ENCODE results near the gene UGT1A8. TPM values are rescaled to one million over a fixed set of nuclear protein-coding genes. Genes with fewer than 3 reads are reported as not detected.
A peak's percentile ranks its signal among the peaks of the same experiment; 100 is the strongest.
"Not testable (repeated sequence)": the region's sequence is repeated elsewhere in the genome, so short reads cannot be mapped to it uniquely, and the experiment has no call there.

Gene UGT1A8
- total RNA-seq = 10 to 100 TPM; 15.9 to 16.8 TPM

GRCh38 chr2:233617476-233617875, at the start of gene UGT1A8:
Gene UGT1A8, plus strand, starts transcription at chr2:233617633. Its CDS starts 75 bp downstream, at chr2:233617708.
- H3K36me3 ChIP-seq; H3K9me3 ChIP-seq; H3K27me3 ChIP-seq; H3K4me1 ChIP-seq; intact Hi-C loops (cut with DNase I); H3K9ac ChIP-seq (ENCODE audit: low read depth in 2 of 2, low read length in 2 of 2); H3K4me3 ChIP-seq: not testable (repeated sequence)
- H3K27ac ChIP-seq = peak within 1 kb of the TSS; percentile 35
- peak; percentile 63 for DNase-seq

GRCh38 chr2:233571001-233571400, 46.4 kb upstream of the UGT1A8 start:
- DNase-seq = no peak
- TF ChIP-seq CTCF (IDR thresholded peaks at IDR 0.05) = no peak

GRCh38 chr2:233571462-233571861, 46.0 kb upstream of the UGT1A8 start:
- Histone ChIP-seq H3K27ac (no peak overlapping the region), H3K4me3 (no peak overlapping the region), H3K9me3 (no peaks in the 10 kb centered on the region), H3K4me1 (no peaks in the 10 kb centered on the region), H3K36me3 (no peaks in the 10 kb centered on the region), H3K27me3 (no peaks in the 10 kb centered on the region), H3K9ac (ENCODE audit: low read depth in 2 of 2, low read length in 2 of 2) (no peak overlapping the region)
- intact Hi-C loops (cut with DNase I) = no loop called here
- DNase-seq = no peak
- no peak for TF ChIP-seq CTCF (IDR thresholded peaks at IDR 0.05)

More at GRCh38 chr2:233571001-233571400, 46.4 kb upstream of the UGT1A8 start:
- Histone ChIP-seq H3K27ac (no peak overlapping the region), H3K27me3 (no peaks in the 10 kb centered on the region), H3K4me1 (no peaks in the 10 kb centered on the region), H3K36me3 (no peaks in the 10 kb centered on the region), H3K9ac (ENCODE audit: low read depth in 2 of 2, low read length in 2 of 2) (no peak overlapping the region), H3K9me3 (no peaks in the 10 kb centered on the region), H3K4me3 (no peak overlapping the region)
- intact Hi-C loops (cut with DNase I) = no loop called here

- Histone ChIP-seq H3K9me3 (no peaks in the 10 kb centered on the region), H3K9ac (ENCODE audit: low read depth in 2 of 2, low read length in 2 of 2) (no peak overlapping the region), H3K36me3 (no peaks in the 10 kb centered on the region), H3K4me3 (no peak overlapping the region), H3K27me3 (no peaks in the 10 kb centered on the region), H3K27ac (no peak overlapping the region), H3K4me1 (no peaks in the 10 kb centered on the region)
- TF ChIP-seq CTCF (IDR thresholded peaks at IDR 0.05) = no peak
- intact Hi-C loops (cut with DNase I) = no loop called here
- DNase-seq = no peak
These were observed 45.0 kb upstream of the UGT1A8 start for GRCh38 chr2:233572468-233572867.

- H3K4me1 ChIP-seq; H3K9me3 ChIP-seq; H3K27me3 ChIP-seq; H3K9ac ChIP-seq (ENCODE audit: low read depth in 2 of 2, low read length in 2 of 2); H3K4me3 ChIP-seq; H3K27ac ChIP-seq; intact Hi-C loops (cut with DNase I); DNase-seq; H3K36me3 ChIP-seq: not testable (repeated sequence)
These were observed 40.1 kb upstream of the UGT1A8 start for GRCh38 chr2:233577341-233577740.

- H3K27me3 ChIP-seq; intact Hi-C loops (cut with DNase I); H3K27ac ChIP-seq; H3K9me3 ChIP-seq; H3K36me3 ChIP-seq; H3K9ac ChIP-seq (ENCODE audit: low read depth in 2 of 2, low read length in 2 of 2); H3K4me1 ChIP-seq; H3K4me3 ChIP-seq: not testable (repeated sequence)
- DNase-seq = peak; percentile 27
These were observed 34.0 kb upstream of the UGT1A8 start for GRCh38 chr2:233583217-233583965.

GRCh38 chr2:233584210-233584609, 33.2 kb upstream of the UGT1A8 start:
- TF ChIP-seq CTCF (IDR thresholded peaks at IDR 0.05) = no peak
- Histone ChIP-seq H3K27ac (no peak overlapping the region), H3K9me3 (no peaks in the 10 kb centered on the region), H3K9ac (ENCODE audit: low read depth in 2 of 2, low read length in 2 of 2) (no peak overlapping the region), H3K36me3 (no peaks in the 10 kb centered on the region), H3K4me1 (no peaks in the 10 kb centered on the region), H3K27me3 (no peaks in the 10 kb centered on the region), H3K4me3 (no peak overlapping the region)
- DNase-seq = no peak
- intact Hi-C loops (cut with DNase I) = no loop called here

Measured in colonic mucosa (tissue), 4 donors.